ENCODE measurements around the gene OLFML1.

The OLFML1 gene

GRCh38 chr11:7473717-7474116 lies 11.6 kb upstream of the OLFML1 start:
- H3K27ac ChIP-seq = no peak overlapping the region

GRCh38 chr11:7480113-7480512 lies 5.2 kb upstream of the OLFML1 start:
- no peak overlapping the region for H3K27ac ChIP-seq
- no peak for TF ChIP-seq ZFX (IDR thresholded peaks at IDR 0.05; ENCODE audit: borderline replicate concordance)
- TF ChIP-seq, protein P1, sequence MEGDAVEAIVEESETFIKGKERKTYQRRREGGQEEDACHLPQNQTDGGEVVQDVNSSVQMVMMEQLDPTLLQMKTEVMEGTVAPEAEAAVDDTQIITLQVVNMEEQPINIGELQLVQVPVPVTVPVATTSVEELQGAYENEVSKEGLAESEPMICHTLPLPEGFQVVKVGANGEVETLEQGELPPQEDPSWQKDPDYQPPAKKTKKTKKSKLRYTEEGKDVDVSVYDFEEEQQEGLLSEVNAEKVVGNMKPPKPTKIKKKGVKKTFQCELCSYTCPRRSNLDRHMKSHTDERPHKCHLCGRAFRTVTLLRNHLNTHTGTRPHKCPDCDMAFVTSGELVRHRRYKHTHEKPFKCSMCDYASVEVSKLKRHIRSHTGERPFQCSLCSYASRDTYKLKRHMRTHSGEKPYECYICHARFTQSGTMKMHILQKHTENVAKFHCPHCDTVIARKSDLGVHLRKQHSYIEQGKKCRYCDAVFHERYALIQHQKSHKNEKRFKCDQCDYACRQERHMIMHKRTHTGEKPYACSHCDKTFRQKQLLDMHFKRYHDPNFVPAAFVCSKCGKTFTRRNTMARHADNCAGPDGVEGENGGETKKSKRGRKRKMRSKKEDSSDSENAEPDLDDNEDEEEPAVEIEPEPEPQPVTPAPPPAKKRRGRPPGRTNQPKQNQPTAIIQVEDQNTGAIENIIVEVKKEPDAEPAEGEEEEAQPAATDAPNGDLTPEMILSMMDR (IDR thresholded peaks at IDR 0.05) = no peak

More at GRCh38 chr11:7473717-7474116, 11.6 kb upstream of the OLFML1 start:
- TF ChIP-seq ZFX (IDR thresholded peaks at IDR 0.05; ENCODE audit: borderline replicate concordance) = no peak
- TF ChIP-seq, protein P1 (IDR thresholded peaks at IDR 0.05) = no peak

- no peak for TF ChIP-seq ZFX (IDR thresholded peaks at IDR 0.05; ENCODE audit: borderline replicate concordance)
- TF ChIP-seq, protein P1 (IDR thresholded peaks at IDR 0.05) = no peak
- H3K27ac ChIP-seq = no peak overlapping the region
Measured at GRCh38 chr11:7484131-7484530, 1.2 kb upstream of the OLFML1 start.

DNA sequence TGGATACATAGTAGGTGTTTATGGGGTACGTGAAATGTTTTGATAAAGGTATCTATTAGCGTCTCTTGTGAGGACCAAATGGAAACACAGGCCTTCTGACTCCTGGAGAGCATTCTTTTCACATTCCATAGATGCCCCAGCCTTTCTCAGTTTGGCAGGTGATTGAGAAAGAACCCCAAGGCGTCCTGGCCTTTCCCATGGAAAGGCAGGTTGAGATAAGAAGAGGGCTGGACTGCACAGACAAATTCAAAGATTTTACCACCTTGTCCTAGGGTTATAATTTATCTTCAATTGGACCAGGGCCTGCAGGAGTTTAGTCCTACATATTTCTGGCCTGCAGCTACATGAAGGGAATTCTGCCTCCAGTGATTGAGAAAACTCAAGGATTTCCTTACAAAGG lies 661 bp upstream of the OLFML1 start:
- TF ChIP-seq, protein P1 (IDR thresholded peaks at IDR 0.05) = no peak
- TF ChIP-seq ZFX (IDR thresholded peaks at IDR 0.05; ENCODE audit: borderline replicate concordance) = no peak

GRCh38 chr11:7486098-7486780 lies 933 bp downstream of the OLFML1 start:
- H3K27ac ChIP-seq = no peak overlapping the region
- no peak for TF ChIP-seq ZFX (IDR thresholded peaks at IDR 0.05; ENCODE audit: borderline replicate concordance)
- TF ChIP-seq, protein P1 (IDR thresholded peaks at IDR 0.05) = no peak

More for the DNA sequence above, 661 bp upstream of the OLFML1 start:
- no peak overlapping the region for H3K27ac ChIP-seq

- no peak for TF ChIP-seq ZFX (IDR thresholded peaks at IDR 0.05; ENCODE audit: borderline replicate concordance)
Measured at GRCh38 chr11:7486781-7487140, 1.5 kb downstream of the OLFML1 start.

DNA sequence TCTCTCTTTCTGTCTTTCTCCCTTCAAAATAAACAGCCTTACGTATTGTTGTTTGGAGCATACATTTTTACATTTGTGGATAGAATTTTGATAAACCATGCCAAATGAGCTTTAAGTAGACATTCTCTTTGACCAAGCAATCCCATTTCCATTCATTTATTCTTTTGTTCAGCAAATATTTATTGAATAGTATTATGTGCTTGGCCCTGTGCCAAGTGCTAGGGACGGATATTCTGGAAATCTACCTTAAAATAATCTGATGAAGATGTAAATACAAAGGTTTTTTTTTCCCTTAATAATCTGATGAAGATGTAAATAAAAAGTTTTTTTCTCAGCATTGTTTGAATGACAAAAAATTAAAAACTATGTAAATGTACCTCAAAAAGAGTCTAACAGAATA lies 2.1 kb downstream of the OLFML1 start:
- no peak overlapping the region for H3K27ac ChIP-seq
- TF ChIP-seq, protein P1 (IDR thresholded peaks at IDR 0.05) = no peak
- TF ChIP-seq ZFX (IDR thresholded peaks at IDR 0.05; ENCODE audit: borderline replicate concordance) = no peak

More at GRCh38 chr11:7486781-7487140, 1.5 kb downstream of the OLFML1 start:
- no peak overlapping the region for H3K27ac ChIP-seq

- H3K27ac ChIP-seq = no peak overlapping the region
- TF ChIP-seq, protein P1 (IDR thresholded peaks at IDR 0.05) = no peak
- no peak for TF ChIP-seq ZFX (IDR thresholded peaks at IDR 0.05; ENCODE audit: borderline replicate concordance)
Measured at GRCh38 chr11:7488681-7489080, 3.4 kb downstream of the OLFML1 start.
